Stimulated activated CD8-positive, alpha-beta memory T cell treated with anti-CD3 and anti-CD28 coated beads, Interleukin-7, amount 100 ng/mL, for 4 hours (primary cell): Measurements from ENCODE around the gene GADD45A.

ENCODE experiments used
- DNase-seq, 2 donors: peaks; one replicate each; pipeline ENCODE4 v3.0.0-alpha.2; 2020; ENCODE audit warnings: low read depth in 2 of 2

The GADD45A gene

DNA sequence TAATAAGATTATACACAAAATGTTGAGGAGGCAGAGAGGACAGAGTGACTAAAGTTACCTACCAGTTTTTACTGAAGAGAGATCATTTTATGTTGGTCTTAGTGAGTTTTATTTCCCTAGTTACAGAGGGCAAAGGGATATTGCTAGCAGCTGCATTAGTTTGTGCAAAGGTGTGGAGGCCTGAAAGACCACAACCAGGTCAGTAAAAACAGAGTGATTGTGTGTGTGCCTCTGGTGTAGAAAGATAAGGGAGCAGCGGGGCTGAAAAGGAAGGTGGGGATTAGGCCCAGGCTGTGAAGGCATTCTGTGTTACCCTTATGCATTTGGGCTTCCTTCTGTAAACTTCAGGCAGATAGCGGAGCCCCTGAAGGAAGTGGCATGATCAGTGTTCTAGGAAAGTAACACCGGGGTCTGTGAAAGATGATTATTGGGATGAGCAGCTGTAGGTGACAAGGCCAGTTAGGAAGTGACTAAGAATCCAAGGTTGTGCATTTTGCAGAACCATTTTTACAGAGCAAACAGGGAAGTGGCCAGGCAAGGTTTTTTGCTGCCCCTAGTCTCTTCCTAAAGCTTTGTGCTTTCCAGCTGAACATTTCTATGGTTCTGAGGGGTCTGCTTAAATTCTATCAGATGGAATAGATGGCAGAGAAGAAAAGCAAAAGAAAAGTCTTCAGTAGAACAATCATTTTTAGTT, 3.7 kb downstream of the GADD45A start:
- no peak for DNase-seq

DNA sequence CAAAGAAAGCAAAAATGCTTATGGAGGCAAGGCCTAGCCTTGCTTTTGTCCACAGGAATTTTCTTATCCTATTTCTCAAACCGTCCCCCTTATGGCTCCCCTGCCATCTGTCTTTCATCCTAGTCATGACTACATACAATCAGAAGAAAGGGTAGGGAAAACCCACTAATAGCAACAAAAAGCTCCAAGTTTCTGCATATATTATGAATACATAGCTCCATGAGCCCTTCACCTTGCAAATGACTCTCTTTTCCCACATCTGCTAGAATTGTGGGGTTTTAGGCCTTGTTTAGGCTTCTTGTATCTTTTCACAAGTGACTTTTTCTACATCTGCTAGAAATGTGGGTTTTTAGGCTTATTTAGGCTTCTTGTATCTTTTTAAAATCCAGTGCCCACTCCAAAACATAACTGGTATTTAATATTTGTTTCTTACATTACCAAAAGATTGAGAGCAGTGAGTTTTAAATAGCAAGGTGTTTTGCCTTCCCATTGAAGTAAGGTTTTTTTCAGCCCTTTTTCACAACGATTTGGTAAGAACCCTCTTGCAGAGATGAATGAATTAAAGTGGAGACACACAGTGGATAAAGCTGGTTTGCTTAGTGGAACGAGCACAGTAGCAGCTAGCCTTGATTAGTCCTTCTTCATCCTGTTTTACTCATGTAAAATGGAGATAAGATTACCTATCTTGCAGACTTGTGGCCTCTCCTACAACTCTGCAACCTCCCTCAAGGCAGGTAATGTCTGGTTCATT, 4.4 kb downstream of the GADD45A start:
- no peak for DNase-seq

DNA sequence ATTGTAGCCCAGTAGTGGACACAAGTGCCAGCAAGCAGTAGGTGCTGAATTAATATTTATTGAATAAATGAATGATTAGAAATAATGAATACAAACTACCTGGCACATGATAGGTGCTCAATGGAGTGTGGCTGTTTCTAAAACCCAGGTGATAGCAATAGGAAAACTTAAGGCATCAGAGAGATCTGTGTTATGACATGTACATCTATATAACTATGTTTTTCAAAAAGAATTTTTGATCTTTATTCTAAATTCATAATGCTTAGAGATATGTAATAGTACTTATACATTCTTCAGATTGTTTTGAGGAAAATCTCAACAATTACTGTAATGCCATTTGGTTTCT, 5.0 kb downstream of the GADD45A start:
- DNase-seq, result no peak

DNA sequence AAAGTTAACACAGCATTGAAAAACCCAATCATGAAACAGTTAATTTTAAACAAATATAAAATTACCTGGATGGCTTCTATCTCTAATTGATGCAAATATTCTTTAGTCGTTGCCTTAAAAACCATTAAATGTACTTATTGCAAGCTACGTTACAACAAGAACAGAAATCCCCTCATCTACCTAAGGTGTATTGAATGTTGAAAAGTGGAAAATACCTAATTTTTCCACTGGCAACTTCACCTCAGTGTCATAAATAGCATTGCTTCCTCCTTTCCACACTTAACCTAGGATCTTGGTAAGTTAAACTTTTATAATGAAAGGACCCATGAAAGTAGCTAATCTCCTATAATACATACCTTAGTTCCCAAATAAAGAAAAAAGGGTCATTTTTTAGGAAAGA, 5.4 kb downstream of the GADD45A start:
- no peak for DNase-seq

DNA sequence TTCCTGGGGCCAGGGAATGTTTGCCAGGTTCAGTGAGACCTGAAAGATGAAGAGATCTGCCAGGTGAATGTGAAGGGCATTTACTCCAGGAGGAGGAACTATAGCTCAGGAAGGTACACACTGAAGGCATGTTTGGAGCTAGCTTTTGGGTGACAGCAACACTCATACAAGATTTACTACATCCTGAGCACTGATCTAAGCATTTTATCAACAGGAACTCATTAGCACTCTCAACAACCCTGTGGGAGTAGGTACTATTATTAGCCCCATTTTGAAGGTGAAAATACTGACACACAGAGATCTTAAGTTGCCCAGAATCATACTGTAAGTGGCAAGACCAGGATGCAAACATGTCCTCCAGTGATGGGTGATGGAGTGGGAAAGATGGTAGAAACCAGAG, 6.7 kb downstream of the GADD45A start:
- DNase-seq, result no peak

DNA sequence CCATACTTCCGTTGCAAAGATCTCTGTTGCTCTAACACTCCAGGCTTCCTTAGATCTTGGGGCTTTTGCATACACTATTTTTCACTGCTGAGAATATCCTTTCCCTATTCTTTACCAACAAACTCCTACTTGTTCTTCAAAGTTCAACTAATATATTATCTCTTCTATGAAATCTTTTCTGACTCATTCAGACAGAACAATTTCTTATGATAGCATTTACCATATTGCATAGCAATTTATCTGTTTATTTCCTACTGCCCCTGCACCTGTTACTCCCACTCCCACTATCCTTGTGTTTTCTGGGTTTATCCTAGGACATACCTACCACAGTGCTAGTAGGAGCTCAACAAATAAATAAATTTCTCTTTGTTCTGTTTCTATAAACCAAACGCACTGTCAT, 11.0 kb downstream of the GADD45A start:
- no peak for DNase-seq

DNA sequence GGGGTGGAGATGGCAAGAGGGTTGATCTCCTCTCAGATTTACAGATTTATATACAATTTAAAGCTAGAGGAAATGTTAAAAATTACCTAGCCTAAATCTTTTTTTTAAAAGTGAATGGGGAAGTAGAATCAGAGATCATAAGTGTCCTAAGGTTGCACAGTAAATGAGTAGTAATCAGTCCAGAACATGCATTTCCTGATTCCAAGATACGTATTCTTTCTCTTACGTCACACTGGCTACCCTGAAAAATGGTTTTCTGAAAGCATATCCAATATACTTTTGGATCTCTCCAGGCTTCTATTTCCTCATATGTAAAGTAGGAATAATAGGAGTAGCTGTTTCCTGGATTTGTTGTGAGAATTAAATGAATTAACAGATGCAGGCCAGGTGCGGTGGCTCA, 11.7 kb downstream of the GADD45A start:
- DNase-seq, result no peak

DNA sequence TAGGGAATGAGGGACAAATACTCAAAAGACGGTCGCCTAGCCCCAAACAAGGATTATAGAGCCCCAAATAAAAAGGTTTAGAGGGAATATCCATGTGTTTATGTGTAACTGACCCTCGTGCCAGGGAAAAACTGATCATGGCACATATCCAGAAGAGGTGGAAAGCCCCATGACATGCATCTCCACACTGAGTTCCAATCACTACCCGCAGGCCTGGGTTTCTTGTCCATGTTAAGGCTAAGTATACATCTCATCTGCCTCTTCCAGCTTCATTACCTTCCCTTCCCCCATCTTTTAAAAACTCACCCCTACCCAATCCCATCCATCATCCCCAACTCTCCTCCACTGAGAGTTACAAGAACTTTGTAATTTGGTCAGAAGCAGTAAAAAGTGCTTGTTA, 15.2 kb downstream of the GADD45A start:
- DNase-seq, result no peak

DNA sequence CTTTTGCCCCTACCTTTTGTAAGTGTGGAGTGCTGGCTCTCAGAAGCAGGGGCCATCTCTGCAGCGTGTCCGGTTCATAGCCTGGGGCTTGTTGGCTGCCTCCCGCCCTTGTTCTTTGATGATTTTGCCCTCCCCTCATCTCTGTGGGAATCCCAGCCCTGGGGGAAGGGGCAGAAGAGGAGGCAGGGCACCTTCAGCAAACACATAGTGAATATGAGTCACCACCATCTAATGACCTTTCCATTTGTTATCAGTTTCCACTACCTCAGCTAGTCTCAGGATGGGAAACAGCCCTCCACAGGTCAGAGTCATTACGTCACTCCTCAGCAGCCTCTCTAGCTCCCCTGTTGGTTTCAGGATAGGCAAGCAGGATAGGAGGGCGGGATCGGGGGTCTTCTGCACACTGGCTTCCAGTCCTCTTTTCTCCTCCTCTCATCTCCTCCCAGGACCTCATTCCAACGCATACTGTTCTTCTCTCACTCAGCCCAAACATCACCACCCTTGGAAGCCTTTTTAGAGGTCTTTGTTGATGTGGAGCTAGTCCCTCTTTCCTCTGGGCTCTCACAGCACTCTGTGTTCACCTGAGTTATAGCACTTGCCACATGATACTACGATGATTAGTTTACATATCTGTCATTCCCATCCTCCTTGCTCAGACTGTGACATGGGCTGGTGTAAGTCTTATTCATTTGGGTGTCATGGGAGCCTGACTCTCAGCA, 15.8 kb downstream of the GADD45A start:
- DNase-seq, result no peak

DNA sequence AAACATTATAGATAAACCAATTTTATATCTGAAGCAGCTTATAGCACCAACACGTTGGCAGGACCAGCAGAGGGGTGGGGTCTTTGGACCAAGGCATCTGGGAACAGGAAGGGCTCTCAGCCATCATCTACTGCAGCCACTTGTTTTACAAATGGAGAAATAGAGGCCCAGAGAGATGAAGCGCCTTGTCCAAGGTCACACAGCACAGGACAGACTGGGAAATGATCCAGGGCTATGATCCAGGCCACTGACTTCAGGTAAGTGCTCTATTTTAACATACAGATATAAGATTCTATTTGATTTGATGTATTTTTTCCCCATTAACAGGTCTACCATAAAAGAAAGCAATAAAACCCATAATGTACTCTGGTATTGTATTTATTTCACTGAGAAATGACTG, 16.9 kb downstream of the GADD45A start:
- DNase-seq, result no peak

DNA sequence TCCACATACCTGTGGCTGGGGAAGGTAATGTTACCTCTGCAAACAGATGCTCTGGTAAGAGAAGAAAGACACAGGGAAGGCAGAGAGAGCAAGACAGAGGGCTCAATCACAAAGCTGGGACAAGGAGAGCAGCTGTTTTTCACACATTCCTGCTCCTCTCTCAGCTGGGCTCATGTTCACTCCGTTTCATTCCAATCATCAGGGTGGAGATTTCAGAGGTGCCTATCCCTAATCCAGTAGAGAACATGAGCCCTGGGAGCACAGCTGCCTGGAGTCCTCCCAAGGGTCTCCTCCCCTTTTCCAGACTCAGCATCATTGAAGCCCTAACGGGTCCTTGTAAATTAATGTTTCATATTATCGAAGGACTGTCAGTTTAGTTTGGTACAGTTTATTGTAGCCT, 19.4 kb downstream of the GADD45A start:
- no peak for DNase-seq

DNA sequence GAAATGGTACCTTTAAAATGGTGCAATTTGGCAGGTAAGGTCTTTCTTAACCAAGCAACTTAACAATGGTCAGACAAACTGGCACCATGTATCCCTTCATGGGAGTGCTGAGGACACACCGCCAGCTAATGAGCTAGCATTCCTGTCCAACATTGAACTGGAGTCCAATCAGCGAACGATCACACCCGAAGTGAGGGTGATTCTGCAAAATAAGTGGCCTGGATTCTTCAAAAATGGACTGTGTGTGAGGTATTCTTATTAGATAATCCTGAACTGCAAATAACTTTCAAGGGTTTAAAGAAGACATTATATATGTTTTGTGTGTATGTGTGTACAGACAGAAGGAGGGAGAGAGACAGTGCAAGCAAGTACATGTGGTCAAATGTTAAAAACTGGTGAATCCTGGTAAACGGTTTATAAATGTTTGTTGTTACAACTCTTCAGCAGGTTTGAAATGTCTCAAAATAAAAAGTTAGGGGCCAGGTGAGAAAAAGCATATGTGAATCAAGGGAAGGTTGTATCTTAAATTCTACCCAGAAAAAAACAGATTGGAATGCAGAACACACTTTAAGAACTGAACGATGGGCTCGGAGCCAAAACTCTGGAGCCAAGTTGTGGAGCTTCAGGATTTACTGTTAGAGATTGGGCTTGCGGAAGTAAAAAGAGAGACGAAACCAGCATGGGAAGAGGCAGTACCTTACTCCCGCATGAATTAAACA, 20.9 kb downstream of the GADD45A start:
- no peak for DNase-seq

DNA sequence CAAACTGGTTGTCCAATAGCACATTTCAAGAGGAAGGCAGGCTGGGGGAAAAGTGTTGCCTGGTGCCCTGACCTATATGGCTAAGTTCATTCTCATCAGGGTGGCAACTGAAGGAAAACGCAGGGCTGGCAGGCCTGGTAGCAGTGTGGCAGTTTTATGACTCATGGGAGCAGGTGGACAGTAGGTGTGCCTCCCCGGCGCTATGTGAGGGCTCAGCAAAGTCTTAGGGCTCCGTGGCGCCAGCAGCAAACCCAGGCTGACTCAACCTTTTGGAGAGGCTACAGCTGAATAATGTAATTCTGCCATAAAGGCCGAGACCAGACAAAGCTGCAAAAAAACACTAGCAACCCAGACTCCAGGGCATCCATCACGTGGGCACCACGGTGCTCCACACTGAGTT, 23.6 kb downstream of the GADD45A start:
- DNase-seq, result no peak

DNA sequence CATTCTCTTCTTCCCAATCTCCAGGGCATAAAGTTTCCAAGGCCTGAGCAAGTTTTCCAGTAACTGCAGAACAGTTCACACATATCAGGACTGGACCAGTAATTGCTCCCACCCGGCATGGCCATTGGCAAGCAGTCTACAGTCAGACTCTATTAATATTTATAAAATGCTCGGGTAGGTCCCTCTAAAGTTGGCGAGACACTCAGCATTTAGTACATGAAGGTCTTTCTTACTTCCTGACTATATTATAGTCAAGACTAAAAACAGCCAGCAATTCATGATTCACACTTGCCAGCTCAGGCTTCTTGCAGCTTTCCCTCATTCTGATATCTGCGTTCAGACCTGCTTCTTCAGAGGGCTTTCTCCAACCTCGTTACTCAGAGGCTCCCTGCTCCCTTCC, 25.4 kb downstream of the GADD45A start:
- no peak for DNase-seq

DNA sequence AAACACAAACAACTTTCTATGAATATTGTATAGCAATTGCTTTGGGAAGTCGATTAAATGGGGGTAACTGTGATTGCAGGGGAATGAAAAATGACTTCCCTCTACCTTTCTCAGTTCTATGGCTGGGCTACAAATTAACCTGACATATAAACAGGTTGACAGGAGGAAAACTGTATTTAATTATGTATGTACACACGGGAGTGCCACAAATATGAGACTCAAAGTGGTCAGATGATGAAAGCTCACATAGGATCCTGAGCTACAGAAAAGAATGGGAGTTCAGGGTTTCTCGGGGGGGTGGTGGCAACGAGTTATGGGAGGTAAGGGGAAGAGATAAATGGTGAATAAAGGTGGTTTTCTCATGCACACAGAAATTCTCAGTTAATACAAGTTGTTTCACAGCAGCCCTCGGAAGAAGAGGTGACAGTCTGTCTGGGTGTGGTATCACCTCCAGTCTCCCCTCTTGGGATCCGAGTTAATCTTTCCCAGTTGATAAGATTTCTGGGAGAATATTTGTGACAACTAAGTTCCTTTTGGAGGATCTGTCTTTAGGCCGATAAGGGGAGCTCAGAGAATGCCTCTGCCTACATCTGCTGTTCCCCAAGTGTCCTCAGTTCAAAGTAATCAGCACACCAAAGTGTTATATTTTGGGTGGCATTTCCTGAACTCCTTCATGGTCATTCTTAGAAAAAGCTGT, 26.3 kb downstream of the GADD45A start:
- no peak for DNase-seq

DNA sequence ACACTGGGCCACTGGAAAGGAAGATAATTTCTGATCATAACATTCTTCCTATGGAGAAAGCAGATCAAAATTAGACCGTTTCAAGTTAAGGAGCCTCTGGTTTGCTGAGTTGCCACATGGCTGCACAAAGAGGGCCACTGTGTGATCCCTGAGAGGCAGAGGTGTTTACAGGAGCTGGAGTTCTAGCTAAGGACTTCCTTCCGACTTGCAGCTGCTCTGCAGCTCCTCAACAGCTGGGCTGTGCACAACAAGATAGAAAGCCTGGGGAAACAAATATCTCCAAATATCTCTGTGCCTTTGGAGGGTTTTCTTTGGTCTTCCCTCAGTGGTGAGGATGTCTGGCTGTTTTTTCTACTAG, 26.8 kb downstream of the GADD45A start:
- DNase-seq, result no peak

DNA sequence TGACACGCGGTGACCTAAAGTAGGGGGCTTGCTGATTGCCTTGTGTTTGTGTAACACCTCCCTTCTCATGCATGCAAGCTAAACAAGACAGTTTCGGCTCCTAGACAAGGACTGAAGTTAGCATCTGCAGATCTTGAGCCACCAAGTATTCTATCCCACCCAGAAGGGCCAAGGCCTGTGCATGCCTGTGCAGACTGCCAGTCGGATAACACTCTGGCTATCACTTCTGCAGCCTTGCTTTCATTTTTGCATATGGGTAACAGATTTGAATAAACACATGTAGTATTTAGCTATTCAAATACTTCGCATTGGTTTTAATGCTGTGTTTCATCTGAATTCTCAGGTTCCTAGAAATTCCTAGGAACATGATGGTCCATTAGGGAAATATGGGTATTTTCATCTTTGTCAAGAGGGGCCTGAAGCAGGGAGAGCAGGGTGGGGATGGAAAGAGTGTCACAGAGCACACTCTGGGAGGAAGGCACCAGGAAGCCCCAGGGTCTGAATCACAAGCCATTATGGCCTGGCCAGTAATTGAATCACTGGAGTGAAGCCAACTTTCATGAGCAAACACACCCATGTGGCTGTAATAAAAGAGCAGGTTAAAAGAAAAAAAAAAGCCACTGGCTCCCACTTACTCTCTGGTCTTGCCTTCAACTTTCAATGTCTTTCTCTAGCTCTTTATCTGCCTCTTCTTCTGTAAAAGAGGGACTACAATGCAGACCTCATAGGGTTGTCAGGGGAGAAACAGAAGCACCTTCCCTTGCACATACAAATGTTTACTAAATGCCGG, 28.3 kb downstream of the GADD45A start:
- no peak for DNase-seq

DNA sequence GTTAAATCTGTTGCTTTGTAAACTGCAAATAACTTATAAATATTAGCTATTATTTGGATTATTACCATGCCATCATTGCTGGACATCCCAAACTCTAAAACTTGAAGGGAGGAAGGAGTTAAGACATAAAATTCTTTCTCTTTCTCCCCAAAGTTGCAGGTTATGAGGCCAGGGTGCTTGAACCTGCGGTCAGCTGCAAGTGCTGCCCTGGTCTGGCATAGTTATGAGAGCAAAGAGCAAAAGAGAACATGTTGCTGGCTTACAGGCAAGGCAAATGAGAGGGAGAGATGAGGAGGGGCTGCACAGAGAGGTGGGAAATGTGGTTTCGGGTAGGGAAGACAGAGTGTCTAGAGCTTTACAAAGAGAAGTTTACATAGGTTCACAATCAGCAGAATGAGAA, 30.8 kb downstream of the GADD45A start:
- no peak for DNase-seq

DNA sequence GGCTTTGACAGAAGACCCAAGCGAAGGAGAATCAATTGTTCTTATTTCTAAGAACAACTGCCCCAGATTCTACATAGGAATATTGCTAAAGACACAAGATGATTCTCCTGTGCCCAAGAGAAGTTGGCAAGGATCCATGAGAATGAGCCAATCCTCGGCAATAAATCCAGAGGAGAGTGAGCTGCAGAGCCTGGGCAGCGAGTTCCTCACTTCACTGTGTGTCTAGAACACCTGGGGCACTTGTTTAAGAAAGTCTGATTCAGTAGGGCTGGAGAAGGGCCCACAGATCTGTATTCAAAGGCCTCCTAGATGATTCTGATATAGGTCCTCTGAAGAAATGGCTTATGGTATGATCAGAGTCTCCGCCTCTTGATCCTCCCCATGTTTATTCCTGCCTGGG, 31.8 kb downstream of the GADD45A start:
- no peak for DNase-seq

DNA sequence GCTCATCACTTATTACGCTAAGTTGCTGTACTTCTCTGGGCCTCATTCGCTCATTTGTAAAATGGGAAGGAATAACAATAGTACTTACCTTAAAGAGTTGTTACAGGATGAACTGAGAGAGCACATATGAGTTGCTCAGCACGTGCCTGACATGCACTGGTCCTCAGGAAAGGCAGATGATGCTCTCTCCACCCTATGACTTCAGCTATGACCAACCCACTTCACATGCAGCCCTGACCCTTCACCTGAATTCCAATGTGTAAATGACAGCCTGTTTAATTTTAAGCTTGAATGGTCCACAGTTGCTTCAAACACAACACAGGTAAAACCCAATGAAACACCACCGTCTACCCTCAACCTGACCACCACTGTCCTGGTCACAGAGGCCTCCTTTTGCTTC, 32.9 kb downstream of the GADD45A start:
- DNase-seq, result no peak
